SK-N-SH treated with all-trans-retinoic acid at 6 μM for 48 hours (cell line): ENCODE measurements around the gene RIOX2.

ENCODE experiments used
- ATAC-seq: fragments of 200-7000 bp; cut with Tn5 transposase; 3 replicates; pipeline ENCODE4 v1.9.1; 2020; ENCODE audit warnings: mild to moderate bottlenecking, moderate library complexity
- ARNTL ChIP-seq: fragments of 450-650 bp; formaldehyde crosslinking; IDR thresholded peaks from 2 replicates; pipeline ENCODE4 v1.5.0; 2020; ENCODE audit warnings: low read depth, mild to moderate bottlenecking, moderate library complexity, borderline replicate concordance
- BACH2 ChIP-seq: fragments of 250-450 bp; sonication (Bioruptor Pico); IDR thresholded peaks from 2 replicates; pipeline ENCODE4 v1.9.0; 2021; ENCODE audit warnings: mild to moderate bottlenecking, borderline replicate concordance
- CREB5 ChIP-seq: fragments of 250-450 bp; sonication (Bioruptor Pico); IDR thresholded peaks from 2 replicates; pipeline ENCODE4 v1.5.1; 2020; ENCODE audit warnings: low read depth, mild to moderate bottlenecking, moderate library complexity
- CSDC2 ChIP-seq: fragments of 250-450 bp; sonication (Bioruptor Pico); IDR thresholded peaks from 2 replicates; pipeline ENCODE4 v1.5.0; 2020; ENCODE audit warnings: mild to moderate bottlenecking, moderate library complexity
- CSRNP3 ChIP-seq: fragments of 250-450 bp; sonication (Bioruptor Pico); IDR thresholded peaks from 2 replicates; pipeline ENCODE4 v1.5.1; 2021; ENCODE audit warnings: mild to moderate bottlenecking, moderate library complexity
- ESRRG ChIP-seq: fragments of 250-450 bp; sonication (Bioruptor Pico); IDR thresholded peaks from 2 replicates; pipeline ENCODE4 v1.6.1; 2021; ENCODE audit warnings: mild to moderate bottlenecking
- ISL1 ChIP-seq: fragments of 250-450 bp; sonication (Bioruptor Pico); IDR thresholded peaks from 2 replicates; pipeline ENCODE4 v2.1.2; 2022; ENCODE audit warnings: mild to moderate bottlenecking, moderate library complexity
- OSR1 ChIP-seq: fragments of 250-450 bp; sonication (Bioruptor Pico); IDR thresholded peaks from 2 replicates; pipeline ENCODE4 v1.8.0; 2022; ENCODE audit warnings: moderate library complexity, mild to moderate bottlenecking, inconsistent platforms
- PATZ1 ChIP-seq: fragments of 250-450 bp; sonication (Bioruptor Pico); IDR thresholded peaks from 2 replicates; pipeline ENCODE4 v1.8.0; 2020; ENCODE audit warnings: mild to moderate bottlenecking, moderate library complexity, borderline replicate concordance
- RARB ChIP-seq: fragments of 250-450 bp; sonication (Bioruptor Pico); IDR thresholded peaks from 2 replicates; pipeline ENCODE4 v1.8.0; 2021; ENCODE audit warnings: mild to moderate bottlenecking, moderate library complexity
- SNAI2 ChIP-seq: fragments of 250-450 bp; sonication (Bioruptor Pico); IDR thresholded peaks from 2 replicates; pipeline ENCODE4 v1.5.0; 2020; ENCODE audit warnings: mild to moderate bottlenecking, moderate library complexity
- TCF4 ChIP-seq: fragments of 250-450 bp; sonication (Bioruptor Pico); IDR thresholded peaks from 2 replicates; pipeline ENCODE4 v1.8.0; 2021; ENCODE audit warnings: mild to moderate bottlenecking, moderate library complexity, borderline replicate concordance
- TOX ChIP-seq: fragments of 250-450 bp; sonication (Bioruptor Pico); IDR thresholded peaks from 2 replicates; pipeline ENCODE4 v1.8.0; 2021; ENCODE audit warnings: mild to moderate bottlenecking, moderate library complexity, borderline replicate concordance
- TSHZ2 ChIP-seq: fragments of 250-450 bp; sonication (Bioruptor Pico); IDR thresholded peaks from 2 replicates; pipeline ENCODE4 v1.5.0; 2020; ENCODE audit warnings: mild to moderate bottlenecking, moderate library complexity
- ZC3H10 ChIP-seq: fragments of 250-450 bp; sonication (Bioruptor Pico); IDR thresholded peaks from 2 replicates; pipeline ENCODE4 v1.5.1; 2021; ENCODE audit warnings: mild to moderate bottlenecking, moderate library complexity
- ZFP3 ChIP-seq: fragments of 250-450 bp; sonication (Bioruptor Pico); IDR thresholded peaks from 2 replicates; pipeline ENCODE4 v1.5.0; 2020; ENCODE audit warnings: mild to moderate bottlenecking, moderate library complexity
- ZFP30 ChIP-seq: fragments of 450-650 bp; formaldehyde crosslinking; IDR thresholded peaks from 2 replicates; pipeline ENCODE4 v1.5.0; 2022; ENCODE audit warnings: mild to moderate bottlenecking, moderate library complexity
- ZNF565 ChIP-seq: fragments of 450-650 bp; formaldehyde crosslinking; conservative IDR thresholded peaks from 2 replicates; pipeline ENCODE4 v1.5.0; 2020; ENCODE audit warnings: low read depth, mild to moderate bottlenecking, moderate library complexity
- ZNF70 ChIP-seq: fragments of 450-650 bp; formaldehyde crosslinking; IDR thresholded peaks from 2 replicates; pipeline ENCODE4 v1.5.0; 2020; ENCODE audit warnings: mild to moderate bottlenecking, moderate library complexity
- ZNF8 ChIP-seq: fragments of 450-650 bp; formaldehyde crosslinking; IDR thresholded peaks from 2 replicates; pipeline ENCODE4 v1.5.0; 2020; ENCODE audit warnings: mild to moderate bottlenecking, moderate library complexity

RIOX2 gene

GRCh38 chr3:97970956-97971620, 1.1 kb downstream of the RIOX2 start (continued):
- no peak for TF ChIP-seq CREB5 (CRISPR knock-in tag)
- no peak for TF ChIP-seq TCF4

GRCh38 chr3:97970156-97970555, 2.1 kb downstream of the RIOX2 start:
- no peak for TF ChIP-seq ZFP3 (CRISPR knock-in tag)
- TF ChIP-seq ZC3H10 (CRISPR knock-in tag), result no peak
- TF ChIP-seq TCF4, result no peak
- TF ChIP-seq SNAI2, result no peak
- no peak for TF ChIP-seq PATZ1 (CRISPR knock-in tag)
- TF ChIP-seq CSDC2 (CRISPR knock-in tag), result no peak
- TF ChIP-seq CREB5 (CRISPR knock-in tag), result no peak
- TF ChIP-seq TOX (CRISPR knock-in tag), result no peak
- TF ChIP-seq ZNF70 (CRISPR knock-in tag), result no peak
- ATAC-seq, result no peak

- no peak for TF ChIP-seq TSHZ2
- TF ChIP-seq ZNF8 (CRISPR knock-in tag), result no peak
- TF ChIP-seq ZNF70 (CRISPR knock-in tag), result no peak
- TF ChIP-seq ISL1 (CRISPR knock-in tag), result no peak
- TF ChIP-seq ZFP30 (CRISPR knock-in tag), result no peak
- no peak for TF ChIP-seq BACH2 (CRISPR knock-in tag)
- no peak for TF ChIP-seq TOX (CRISPR knock-in tag)
- TF ChIP-seq SNAI2, result no peak
- TF ChIP-seq CREB5 (CRISPR knock-in tag), result no peak
- no peak for TF ChIP-seq ZNF565 (CRISPR knock-in tag)
- TF ChIP-seq OSR1 (CRISPR knock-in tag), result no peak
- no peak for TF ChIP-seq ZFP3 (CRISPR knock-in tag)
- no peak for TF ChIP-seq CSRNP3 (CRISPR knock-in tag)
- TF ChIP-seq RARB (CRISPR knock-in tag), result no peak
- no peak for TF ChIP-seq ESRRG (CRISPR knock-in tag)
- no peak for TF ChIP-seq ARNTL (CRISPR knock-in tag)
- no peak for ATAC-seq
These were observed 2.7 kb downstream of the RIOX2 start for GRCh38 chr3:97969541-97969940.
